ENCODE results near the gene RGL4.
"Not testable (repeated sequence)": the region's sequence is repeated elsewhere in the genome, so short reads cannot be mapped to it uniquely, and the experiment has no call there.

DNA sequence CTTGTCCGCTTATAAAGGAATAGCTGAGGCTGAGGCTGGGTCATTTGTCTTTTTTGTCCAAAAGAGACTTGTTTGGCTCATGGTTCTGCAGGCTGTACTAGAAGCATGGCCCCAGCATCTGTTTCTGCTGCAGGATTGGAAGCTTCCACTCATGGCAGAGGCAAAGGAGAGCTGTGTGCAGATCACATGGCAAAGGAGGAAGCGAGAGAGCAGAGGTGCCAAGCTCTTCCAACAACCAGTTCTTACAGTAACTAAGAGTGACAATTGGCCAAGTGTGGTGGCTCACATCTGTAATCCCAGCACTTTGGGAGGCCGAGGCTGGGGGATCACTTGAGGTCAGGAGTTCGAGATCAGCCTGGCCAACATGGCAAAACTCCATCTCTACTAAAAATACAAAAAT is 37.3 kb downstream of the RGL4 start:
- TF ChIP-seq POLR2A, CTCF (IDR thresholded peaks at IDR 0.05): not testable (repeated sequence)

Measured in ovary (tissue), 3 donors.